ENCODE measurements around the gene PRKAR1B.

GRCh38 chr7:744854-745430 is 17.9 kb upstream of the PRKAR1B start:
- TF ChIP-seq, protein P1, sequence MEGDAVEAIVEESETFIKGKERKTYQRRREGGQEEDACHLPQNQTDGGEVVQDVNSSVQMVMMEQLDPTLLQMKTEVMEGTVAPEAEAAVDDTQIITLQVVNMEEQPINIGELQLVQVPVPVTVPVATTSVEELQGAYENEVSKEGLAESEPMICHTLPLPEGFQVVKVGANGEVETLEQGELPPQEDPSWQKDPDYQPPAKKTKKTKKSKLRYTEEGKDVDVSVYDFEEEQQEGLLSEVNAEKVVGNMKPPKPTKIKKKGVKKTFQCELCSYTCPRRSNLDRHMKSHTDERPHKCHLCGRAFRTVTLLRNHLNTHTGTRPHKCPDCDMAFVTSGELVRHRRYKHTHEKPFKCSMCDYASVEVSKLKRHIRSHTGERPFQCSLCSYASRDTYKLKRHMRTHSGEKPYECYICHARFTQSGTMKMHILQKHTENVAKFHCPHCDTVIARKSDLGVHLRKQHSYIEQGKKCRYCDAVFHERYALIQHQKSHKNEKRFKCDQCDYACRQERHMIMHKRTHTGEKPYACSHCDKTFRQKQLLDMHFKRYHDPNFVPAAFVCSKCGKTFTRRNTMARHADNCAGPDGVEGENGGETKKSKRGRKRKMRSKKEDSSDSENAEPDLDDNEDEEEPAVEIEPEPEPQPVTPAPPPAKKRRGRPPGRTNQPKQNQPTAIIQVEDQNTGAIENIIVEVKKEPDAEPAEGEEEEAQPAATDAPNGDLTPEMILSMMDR (conservative IDR thresholded peaks at IDR 0.05 in 1 of 2, IDR thresholded peaks at IDR 0.05 in 1 of 2; ENCODE audit: extremely low read depth in 1 of 2, insufficient read depth in 1 of 2, low read depth in 1 of 2, low read length in 2 of 2): no peak
- TF ChIP-seq EZH2 (IDR thresholded peaks at IDR 0.05; ENCODE audit: borderline replicate concordance, low read length): no peak

Measured in mammary epithelial cell (primary cell).